Stimulated activated CD8-positive, alpha-beta memory T cell treated with anti-CD3 and anti-CD28 coated beads, Interleukin-4, amount 100 ng/mL, for 48 hours (primary cell): ENCODE results near the gene ZNF385C.

ENCODE experiments used
- DNase-seq: peaks from one replicate; pipeline ENCODE4 v3.0.0-alpha.2; 2020

Gene ZNF385C

DNA sequence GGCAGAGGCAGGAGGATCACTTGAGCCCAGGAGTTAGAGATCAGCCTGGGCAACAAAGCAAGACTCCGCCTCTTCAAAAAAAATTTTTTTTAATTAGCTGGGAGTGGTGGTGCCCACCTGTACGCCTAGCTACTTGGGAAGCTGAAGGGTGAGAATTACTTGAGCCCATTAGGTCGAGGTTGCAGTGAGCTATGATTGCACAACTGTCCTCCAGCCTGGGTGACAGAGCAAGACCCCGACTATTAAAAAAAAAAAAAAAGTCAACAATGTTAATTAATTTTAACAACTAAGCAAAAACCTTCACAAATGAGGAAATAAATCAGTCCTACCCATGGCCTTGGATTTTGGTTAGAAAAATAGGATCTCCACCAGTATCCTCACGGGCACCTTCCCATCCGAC is 8.9 kb upstream of the ZNF385C start:
- DNase-seq, result no peak

DNA sequence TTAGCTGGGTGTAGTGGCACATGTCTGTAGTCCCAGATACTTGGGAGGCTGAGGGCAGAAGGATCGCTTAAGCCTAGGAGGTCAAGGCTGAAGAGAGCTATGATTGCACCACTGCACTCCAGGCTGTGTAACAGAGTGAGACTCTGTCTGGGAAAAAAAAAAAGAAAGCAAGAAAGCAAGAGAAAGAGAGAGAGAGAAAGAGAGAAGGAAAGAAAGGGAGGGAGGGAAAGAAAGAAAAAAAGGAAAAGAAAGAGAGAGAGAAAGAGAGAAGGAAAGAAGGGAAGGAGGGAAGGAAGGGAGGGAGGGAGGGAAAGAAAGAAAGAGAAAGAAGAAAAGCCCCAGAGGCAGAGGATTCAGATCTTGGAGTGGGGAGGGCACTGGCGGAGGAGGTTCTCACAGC is 7.7 kb upstream of the ZNF385C start:
- no peak for DNase-seq

DNA sequence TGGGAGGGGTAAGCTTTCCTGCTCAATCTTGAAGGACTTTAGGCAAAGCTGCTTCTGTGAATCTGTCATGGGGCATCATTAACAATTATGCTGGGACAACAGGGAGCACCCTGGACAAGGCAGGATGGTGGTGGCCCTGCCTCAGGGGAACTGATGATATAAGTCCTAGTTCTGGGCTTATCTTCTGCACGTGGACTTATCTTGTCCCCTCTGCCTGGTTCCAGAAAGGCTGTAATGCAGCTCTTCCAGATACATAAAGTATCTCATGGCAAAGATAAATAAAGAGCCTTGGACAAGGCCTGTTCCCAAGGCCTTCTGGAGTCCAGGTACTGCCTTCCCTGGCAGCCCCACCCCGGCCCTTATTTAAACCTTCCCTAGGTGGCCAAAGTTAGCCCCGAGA is 6.0 kb upstream of the ZNF385C start:
- no peak for DNase-seq

DNA sequence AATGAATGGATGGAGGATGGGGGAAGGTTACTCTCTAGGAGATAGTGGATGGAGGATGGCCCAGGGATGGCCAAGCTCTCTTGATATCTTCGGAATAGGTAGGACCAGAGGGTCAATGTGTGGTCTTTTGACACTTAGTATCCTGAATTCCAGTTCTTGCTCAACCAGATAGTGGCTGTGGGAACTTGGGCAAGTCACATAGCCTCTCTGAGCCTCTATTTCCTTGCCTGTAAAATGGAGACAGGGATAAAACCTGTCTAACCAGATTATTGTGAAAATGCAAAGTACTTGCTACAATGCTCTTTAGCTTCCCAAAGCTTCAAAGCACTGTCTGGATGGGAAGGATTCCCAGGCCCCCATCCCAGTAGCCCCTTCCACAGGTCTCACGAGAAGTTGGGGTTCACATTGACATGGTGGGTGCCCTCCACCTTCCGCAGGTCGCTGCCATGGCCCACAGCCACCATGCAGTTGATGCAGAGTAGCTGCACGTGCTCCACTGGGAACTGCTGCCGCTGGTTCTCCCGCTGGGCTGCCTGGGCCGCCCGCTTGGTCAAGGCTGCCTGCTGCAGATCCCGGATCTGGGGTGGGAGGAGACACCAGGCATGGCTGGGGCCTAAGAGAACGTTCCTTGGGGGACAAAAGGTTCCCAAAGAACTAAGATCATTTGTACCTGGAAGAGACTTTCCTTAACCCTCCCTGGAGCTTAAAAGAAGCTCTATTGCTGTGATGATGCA is 5.1 kb upstream of the ZNF385C start:
- no peak for DNase-seq

DNA sequence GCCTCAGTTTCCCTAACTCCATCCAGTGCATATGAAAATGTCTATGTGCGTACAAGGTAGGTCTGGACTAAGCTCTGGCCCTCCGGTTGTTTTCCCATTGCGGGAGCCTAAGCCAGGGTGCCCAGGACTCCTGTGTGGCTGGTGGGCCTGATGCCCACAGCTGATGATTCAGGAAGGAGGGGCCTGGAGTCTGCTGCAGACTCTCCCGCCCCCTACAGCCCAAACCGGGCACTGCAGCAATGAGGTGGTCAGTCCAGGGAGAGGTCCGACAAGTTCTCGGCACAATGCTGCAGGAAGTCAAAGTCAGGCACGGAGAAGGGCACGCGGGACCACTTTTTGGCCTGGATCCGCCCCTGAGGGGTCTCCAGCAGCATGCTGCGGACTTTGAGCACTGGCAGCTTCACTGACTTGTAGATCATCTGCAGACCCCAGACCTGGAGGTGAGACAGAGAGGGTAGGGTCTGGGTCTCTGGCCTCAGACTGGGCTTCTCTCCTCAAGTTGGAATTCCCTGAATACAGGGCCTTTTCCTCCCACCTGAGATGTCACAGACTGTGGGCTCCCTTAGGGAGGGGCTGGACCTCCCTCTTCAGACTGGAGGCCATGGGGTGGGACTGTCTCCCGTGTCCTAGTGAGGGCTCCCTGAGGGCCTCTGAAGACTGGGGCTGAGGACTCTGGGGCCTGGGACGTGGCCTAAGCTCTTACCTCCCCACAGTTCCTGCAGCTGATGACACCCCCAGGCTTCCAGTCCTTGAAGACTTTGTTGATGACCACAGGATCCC is 3.4 kb upstream of the ZNF385C start:
- DNase-seq, result peak; percentile 94

DNA sequence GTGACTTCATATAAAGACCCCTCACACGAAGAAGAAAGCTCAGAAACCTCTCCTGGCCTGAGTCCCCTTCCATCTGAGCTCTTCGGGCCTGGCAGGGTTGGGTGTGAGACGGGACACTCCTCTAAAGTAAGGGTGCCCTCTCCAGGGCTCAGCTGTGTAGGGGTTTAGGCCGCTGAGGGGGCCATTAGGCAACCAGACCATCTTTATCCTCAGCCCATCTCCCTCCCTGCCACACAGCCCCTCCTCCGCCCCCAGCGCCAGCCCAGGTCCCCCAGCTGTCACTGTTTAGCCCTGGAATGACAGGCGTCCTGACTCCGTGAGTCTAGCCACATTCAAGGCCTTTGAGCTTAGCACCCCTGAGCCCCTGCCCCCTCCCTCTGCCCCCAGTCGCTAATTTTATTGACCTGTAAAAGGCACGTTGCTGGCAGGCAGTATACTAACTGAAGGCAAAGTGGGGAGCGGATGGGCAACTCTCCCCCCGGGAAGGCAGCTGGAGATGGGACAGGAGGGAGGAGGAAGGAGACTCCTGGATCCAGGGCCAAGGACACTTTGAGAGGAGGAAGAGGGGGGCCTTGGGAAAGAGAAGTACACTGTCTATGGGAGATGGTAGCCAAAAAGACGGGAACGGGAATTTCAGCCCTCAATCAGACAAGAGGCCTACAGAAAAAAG is 592 bp upstream of the ZNF385C start:
- DNase-seq, result no peak

DNA sequence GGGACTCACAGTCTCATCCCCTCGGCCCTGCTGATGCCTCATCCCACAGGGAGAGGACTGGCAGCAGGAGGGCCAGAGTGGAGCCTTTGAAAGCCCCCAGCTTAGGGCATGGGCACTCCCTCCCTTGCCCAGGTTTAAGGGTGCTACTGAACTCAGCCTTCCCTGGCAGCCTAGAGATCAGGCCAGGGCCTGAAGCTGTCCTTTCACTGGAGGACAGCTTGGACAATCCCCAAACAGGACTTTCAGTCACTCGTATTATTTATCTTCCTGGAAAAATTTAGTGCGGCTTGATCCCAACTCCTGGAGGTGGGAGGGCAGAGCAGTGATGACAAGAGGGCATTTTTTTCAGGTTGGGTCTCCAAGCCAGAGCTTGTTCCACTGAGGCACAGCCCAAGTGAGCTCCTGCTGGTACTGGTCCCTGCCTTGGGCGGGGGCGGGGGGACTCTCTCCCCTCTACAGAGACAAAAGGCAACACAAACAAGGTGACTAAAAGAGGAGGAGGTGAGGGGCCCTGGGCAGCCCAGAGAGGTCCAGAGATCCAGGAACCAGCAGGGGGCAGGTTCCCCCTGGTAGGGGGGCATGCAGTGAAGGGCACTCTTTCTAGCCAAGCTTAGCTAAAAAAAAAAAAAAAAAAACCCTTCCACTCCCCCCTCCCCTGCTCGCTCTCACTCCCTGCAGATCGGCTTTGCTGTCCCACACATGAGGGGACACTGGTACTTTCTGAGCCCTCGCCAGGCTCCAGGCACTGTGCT is 1.7 kb downstream of the ZNF385C start:
- DNase-seq, result no peak

DNA sequence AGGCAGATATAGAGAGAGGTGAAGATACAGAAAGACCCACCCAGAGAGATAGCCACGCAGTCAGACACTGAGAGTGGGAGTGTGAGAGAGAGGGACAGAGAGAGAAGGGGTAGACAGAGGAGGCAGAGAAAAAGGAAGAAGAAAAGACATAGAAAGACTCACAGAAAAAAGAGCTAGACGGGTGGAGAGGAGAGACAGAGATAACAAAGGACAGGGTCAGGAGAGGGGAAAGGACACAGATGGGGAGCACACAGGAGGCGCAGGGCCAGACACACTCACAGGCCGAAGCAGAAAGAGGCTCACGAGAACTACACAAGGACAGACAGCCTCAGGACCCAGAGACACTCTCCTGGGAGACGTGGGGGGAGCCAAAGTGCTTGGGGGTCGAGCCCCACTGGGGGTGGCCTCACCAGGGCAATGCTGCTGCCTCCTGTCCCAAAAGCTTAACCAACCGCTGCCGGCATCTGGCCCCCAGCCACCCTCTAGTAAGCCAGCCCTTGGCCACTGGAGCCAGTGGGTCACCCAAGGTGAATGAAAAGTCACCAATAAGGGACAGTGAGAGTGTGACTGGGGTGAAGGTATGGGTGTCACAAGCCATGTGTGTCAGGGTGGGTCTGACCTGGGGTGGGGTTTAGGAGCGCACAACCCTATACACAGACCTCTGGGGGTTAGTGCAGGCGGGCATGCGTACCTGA is 3.8 kb downstream of the ZNF385C start:
- no peak for DNase-seq

DNA sequence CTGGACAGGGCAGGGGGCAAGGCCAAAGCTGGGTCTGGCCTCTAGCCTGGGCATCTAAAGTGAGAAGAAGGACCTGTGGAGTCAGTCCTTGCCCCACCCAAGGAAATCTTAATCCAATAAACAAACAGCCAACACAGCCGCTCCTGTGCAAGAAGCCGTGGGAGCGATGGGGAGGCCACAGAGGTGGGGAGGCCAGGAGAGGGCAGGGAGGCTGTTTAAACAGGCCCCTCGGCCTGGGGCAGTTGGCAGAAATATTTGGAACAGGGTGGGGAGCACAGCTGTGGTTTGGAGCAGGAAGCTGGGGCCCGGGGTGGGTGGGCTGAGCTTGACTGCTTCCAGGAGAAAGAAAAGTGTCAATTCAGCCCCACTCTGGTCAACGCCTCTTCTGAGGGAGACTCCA is 5.3 kb downstream of the ZNF385C start:
- no peak for DNase-seq

DNA sequence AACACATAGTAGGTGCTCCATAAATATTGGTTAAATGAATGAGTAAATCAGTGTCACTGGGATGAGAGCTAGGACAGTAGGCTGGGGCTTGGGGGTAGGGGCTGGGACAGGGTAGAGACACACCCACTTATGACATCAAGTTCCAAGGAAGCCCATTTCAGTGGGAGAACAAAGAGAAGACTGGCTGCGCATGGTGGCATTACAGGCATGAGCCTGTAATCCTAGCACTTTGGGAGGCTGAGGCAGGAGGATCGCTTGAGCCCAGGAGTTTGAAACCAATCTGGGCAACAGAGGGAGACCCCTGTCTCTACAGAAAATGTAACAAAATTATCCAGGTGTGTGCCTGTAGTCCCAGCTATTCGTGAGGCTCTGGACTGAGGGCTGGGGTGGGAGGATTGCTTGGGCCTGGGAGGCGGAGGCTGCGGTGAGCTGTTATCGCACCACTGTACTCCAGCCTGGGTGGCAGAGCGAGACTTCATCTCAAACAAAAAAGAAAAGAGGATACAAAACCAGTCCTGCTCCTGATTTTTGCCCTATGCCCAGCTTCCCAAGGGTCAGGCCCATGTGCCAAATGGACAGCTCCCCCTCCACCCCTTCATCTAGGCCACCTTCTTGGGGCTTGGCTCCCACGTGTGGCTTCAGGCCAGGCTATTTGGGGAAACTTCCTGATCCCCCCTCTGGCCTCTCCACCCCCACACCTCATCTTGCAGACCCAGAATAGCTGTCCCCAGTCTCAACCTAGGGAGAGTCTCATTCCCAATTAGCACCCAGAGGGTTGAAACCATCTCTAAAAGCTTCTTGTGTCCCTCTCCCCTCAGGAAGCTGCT is 7.1 kb downstream of the ZNF385C start:
- no peak for DNase-seq

DNA sequence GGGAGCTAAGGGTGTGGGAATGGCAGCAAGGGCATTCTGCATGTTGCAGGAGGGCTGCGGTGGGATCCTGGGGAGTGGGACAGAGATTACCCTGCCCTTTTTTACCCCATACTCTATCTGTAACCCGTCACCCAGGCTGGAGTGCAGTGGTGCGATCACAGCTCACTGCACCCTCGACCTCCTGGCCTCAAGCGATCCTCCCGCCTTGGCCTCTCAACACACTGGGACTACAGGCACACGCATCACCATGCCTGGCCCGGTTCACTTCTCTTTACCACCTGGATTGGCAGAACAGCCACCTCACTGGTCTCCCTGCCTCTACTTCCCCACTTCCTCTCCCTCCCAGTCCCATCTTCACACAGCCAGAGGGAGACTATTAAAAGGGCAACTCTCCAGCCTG is 9.5 kb downstream of the ZNF385C start:
- no peak for DNase-seq

DNA sequence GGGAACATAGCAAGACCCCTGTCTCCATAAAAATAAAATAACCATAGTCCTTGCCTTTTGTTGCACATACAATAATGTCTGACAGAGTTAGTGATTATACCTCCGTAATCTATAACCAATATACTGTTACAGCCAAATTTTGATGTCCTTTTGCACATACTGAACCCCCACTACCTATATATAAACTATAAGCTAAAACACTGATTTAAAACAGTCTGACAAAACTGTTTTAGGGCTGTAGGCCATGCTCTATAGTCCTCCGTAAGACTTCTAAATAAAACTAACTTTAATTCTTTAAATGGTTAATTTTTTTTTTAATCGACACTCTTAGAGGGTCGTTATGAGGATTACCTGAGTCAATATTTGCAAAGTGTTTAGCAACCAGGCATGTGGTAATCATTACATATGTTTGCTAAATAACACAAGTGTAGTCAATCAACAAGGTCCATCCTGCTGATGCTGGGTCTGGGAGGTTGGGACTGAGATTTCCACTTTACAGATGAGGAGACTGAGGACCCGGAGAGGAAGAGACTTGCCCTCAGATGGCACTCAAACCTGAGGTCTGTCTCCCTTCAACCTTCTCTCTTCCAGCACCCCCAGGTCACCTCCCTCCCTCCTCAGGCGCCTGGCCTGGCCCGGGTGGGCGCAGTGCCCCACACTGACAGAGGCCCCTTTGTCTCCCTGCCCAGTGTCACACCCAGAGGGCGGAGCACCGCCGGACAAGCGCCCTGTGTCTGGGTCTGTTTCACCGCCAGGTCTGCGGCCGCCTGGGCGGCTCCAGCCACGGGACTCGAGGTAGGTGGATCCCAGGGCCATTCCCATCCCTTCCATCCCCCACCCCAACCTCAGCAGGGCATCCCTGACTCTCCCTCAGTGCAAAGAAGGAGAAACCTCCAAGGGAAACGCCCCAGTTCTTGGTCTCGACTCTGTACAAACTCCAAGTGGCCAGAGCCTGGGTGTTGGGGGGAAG is 10.3 kb downstream of the ZNF385C start:
- DNase-seq, result no peak

DNA sequence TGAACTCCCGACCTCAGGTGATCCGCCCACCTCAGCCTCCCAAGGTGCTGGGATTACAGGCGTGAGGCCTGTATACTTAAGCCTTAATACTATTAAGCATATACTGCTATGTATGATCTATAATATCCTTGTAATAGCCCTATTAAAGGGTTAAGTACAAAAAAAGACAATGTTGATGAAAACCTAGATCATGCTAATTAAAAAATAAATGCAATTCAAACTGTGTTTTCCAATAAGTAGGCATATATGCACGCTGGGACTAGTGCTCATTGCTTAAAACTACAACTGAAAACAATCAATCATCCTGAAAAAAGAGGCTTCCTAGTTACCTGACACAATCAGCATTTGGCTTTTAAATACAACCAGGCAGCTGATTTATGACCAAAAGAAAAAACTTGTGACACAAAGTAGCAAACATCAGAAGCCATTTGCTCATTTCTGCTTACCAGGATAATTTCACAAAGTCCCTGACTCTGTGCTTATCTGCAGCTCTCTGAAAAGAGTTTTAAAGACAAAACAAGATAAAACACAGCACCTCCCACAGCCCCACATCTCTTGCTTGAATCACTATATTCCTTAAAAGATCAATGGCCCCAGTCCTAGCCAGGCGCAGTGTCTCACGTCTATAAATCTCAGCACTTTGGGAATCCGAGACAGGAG is 11.1 kb downstream of the ZNF385C start:
- no peak for DNase-seq

DNA sequence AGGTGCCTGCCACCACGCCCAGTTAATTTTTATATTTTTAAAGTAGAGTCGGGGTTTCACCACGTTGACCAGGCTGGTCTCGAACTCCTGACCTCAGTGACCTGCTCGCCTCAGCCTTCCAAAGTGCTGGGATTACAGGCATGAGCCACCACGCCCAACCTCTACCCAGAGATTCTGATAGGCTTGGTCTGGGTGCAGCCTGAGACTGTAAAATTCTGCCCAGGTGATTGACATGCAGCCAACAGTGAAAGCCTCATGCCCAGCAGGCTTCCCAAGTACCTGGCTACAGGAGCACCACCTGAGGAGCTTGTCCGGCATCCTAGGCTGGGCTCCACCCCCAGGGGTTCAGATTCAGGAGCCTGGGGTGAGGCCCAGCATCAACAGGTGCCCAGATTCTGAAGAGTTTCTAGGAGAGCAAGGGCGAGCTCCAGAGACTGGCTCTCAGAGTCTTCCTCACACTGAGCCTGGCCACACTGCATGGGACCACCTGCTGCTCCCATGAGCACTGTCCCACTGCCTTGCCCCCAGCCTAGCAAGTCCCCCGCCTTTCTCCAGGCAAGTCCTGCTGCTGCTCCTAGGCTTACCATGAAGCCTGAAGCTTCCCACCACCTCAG is 16.6 kb downstream of the ZNF385C start:
- no peak for DNase-seq

DNA sequence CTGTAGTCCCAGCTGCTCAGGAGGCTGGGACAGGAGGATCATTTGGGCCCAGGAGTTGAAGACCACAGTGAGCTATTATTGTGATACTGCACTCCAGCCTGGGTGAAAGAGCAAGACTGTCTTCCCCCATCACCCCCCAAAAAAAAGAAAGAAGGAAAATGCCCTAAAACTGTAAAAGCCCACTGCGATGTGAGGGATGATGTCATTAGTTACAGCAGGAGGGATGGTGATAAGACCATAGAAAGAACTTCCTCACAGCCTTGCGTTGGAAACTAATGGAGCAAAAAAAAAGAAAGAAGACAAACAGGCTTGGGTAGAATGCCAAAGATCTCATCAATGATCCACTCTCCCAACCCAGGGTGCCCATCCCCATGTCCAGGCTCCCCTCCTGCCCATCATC is 18.7 kb downstream of the ZNF385C start:
- no peak for DNase-seq

DNA sequence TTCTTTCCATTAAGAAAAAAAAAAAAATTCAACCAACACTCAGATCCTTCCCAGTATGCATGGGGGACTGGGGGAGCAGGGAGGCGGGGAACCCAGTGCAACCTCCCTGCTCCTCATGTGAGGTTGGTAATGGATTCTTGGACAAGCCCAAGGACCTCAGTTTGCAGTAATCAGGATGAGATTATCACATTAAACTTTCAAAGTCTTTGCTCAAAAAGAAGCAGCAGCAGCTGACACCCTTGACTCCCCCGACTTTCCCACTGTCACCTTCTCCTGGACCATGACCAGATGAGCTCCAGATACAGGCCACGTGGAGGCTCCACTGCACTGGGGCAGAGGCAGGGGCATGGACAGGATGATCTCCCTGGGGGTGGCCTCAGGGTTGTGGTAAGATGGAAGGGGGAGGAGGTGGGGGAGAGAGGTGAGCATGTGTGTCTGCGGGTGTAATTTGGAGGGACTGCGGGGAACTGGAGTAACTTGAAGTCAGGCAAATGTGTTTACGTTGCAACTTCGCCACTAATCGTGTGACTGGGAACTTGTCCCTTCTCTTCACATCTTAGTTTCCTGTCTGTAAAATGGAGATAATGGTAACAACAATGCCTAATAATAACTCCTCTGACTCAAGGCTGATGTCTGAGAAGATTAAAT is 19.8 kb downstream of the ZNF385C start:
- DNase-seq, result no peak

DNA sequence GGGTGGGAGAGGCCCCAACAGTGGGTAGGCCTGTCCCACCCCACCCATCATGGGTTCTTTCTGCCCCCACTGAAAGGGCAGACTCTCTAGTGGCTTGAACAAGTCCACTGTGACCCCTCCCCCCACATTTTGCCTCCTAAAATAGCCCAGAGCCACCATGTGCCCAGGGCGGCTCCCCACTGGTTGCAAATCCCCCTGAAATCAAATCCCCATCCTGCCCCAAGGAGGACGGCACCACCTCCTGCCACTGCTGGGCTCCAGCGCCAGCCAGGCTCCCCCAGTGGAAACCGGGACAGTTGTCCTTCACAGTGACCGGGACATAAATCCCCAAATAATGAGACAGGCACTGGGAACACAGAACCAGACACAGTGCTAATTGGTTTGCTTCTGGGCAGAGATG is 20.5 kb downstream of the ZNF385C start:
- no peak for DNase-seq

DNA sequence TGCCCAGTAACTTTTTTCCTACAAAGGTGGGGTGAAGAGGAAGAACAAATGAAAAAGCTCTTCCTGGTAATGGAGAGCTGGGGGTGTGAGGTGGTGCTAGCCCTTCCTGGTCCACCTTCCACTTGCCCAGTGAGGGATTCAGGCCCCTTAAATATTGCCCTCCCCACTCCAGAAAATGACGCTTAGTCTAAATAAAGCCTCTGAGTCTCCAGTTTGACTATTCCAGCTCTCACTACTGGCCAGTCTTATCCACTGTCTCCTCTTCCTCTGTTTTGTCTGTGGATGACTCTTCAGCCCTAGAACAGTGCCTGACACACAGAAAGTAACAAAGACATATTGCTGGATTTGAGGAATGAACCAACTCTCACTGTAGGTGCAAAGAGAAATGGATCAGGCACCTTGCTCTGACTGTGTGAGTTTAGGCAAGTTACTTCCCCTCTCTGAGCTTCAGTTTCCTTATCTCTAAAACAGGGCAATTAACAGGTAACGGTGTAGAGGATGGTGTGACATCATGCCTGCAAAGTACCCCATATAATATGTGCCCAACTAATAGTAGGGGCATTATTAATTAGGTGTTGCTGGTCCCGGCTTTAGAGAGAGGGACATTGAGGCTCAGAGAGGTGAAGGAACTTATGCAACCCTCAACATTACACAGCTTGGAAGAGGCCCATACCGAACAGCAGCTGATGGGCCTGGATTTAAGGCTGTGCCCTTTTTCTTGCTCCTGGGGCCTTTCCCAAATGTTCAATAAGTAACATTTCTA is 21.3 kb downstream of the ZNF385C start:
- DNase-seq, result no peak
